A549 (cell line): Measurements from ENCODE around the gene NEURL1. TPM values are rescaled to one million over a fixed set of nuclear protein-coding genes. Genes with fewer than 3 reads are reported as not detected.
"Not testable (repeated sequence)": the region's sequence is repeated elsewhere in the genome, so short reads cannot be mapped to it uniquely, and the experiment has no call there.

ENCODE experiments used
- ATAC-seq, 2 experiments: fragments of 200-7000 bp in 1 of 2; fragments of >200 bp in 1 of 2; cut with Nextera tagmentation in 1 of 2; cut with Tn5 transposase in 1 of 2; 3 replicates each; pipeline versions ENCODE4 v1.8.0 to v1.9.1; 2018 to 2020; ENCODE audit warnings: mild to moderate bottlenecking in 1 of 2, moderate library complexity in 1 of 2
- CTCF ChIA-PET: fragments of 300-600 bp; sonication (Branson Sonifier 250); formaldehyde crosslinking; extraction: SDS; loops from one replicate; lab custom pipeline; 2021; ENCODE audit warnings: antibody characterized with exemption, inconsistent platforms; lab: Yijun Ruan, JAX
- POLR2A ChIA-PET: fragments of 350-600 bp; formaldehyde crosslinking; extraction: SDS; loops from one replicate; lab custom pipeline; 2021; ENCODE audit warnings: antibody characterized with exemption, inconsistent platforms; lab: Yijun Ruan, JAX
- DNase-seq, 2 experiments: peaks; one replicate each; pipeline versions ENCODE4 v3.0.0 to v3.0.0-alpha.2; 2011 to 2016; ENCODE audit warnings: low read depth in 1 of 2, low spot score in 1 of 2
- FAIRE-seq: peaks from 2 replicates; lab custom pipeline; 2011; peaks lifted over from hg19 to GRCh38; lab: Jason Lieb, UNC
- H3K27ac ChIP-seq, 2 experiments: fragments of >200 bp; sonication (Bioruptor Twin); formaldehyde crosslinking; 3 replicates each; pipeline ENCODE4 v1.5.1; 2016 to 2017
- H3K4me1 ChIP-seq: fragments of >200 bp; sonication (Bioruptor Twin); formaldehyde crosslinking; 3 replicates; pipeline ENCODE4 v1.6.1; 2016
- H3K4me2 ChIP-seq: fragments of >200 bp; sonication (Bioruptor Twin); formaldehyde crosslinking; 3 replicates; pipeline ENCODE4 v1.6.1; 2016
- H3K4me3 ChIP-seq: fragments of >200 bp; sonication (Bioruptor Twin); formaldehyde crosslinking; 3 replicates; pipeline ENCODE4 v1.5.1; 2016
- H3K9me3 ChIP-seq: fragments of >200 bp; sonication (Bioruptor Twin); formaldehyde crosslinking; 3 replicates; pipeline ENCODE4 v1.6.1; 2016
- CBX2 ChIP-seq: fragments of 200-600 bp; sonication (generic); IDR thresholded peaks from 2 replicates; pipeline ENCODE4 v1.6.1; 2016; ENCODE audit warnings: low read depth, mild to moderate bottlenecking, borderline replicate concordance
- CEBPB ChIP-seq, 2 experiments: fragments of >200 bp in 1 of 2; sonication (Bioruptor Twin) in 1 of 2; formaldehyde crosslinking in 1 of 2; IDR thresholded peaks; 2 replicates each; pipeline ENCODE4 v1.6.1; 2012 to 2016
- CHD2 ChIP-seq: fragments of 150-350 bp; IDR thresholded peaks from 2 replicates; pipeline ENCODE4 v1.6.1; 2014; ENCODE audit warnings: low read length; ENCODE audit not compliant: partially characterized antibody
- ESRRA ChIP-seq: fragments of 150-350 bp; IDR thresholded peaks from 2 replicates; pipeline ENCODE4 v1.6.1; 2014; ENCODE audit warnings: mild to moderate bottlenecking, low read length, borderline replicate concordance
- FOSL2 ChIP-seq, 2 experiments: fragments of 450-650 bp in 1 of 2; fragments of >200 bp in 1 of 2; sonication (Bioruptor Twin) in 1 of 2; formaldehyde crosslinking; IDR thresholded peaks; 2 replicates each; pipeline versions ENCODE4 v1.5.0 to v1.6.1; 2016 to 2020; ENCODE audit warnings: mild to moderate bottlenecking in 1 of 2, moderate library complexity in 1 of 2
- FOXS1 ChIP-seq: fragments of 250-450 bp; sonication (Bioruptor Pico); IDR thresholded peaks from 2 replicates; pipeline ENCODE4 v1.5.0; 2020; ENCODE audit warnings: mild to moderate bottlenecking, moderate library complexity
- HDAC2 ChIP-seq: fragments of 200-600 bp; sonication (generic); IDR thresholded peaks from 2 replicates; pipeline ENCODE4 v1.6.1; 2016
- HOXA7 ChIP-seq: fragments of 250-450 bp; sonication (Bioruptor Pico); IDR thresholded peaks from 2 replicates; pipeline ENCODE4 v1.5.0; 2020; ENCODE audit warnings: mild to moderate bottlenecking, moderate library complexity
- KDM5A ChIP-seq: fragments of 200-600 bp; sonication (generic); IDR thresholded peaks from 2 replicates; pipeline ENCODE4 v1.6.1; 2016; ENCODE audit warnings: antibody characterized with exemption, mild to moderate bottlenecking
- MAFK ChIP-seq: fragments of 450-650 bp; IDR thresholded peaks from 2 replicates; pipeline ENCODE4 v1.6.1; 2014; ENCODE audit not compliant: partially characterized antibody
- MAZ ChIP-seq: fragments of 150-350 bp; IDR thresholded peaks from 2 replicates; pipeline ENCODE4 v1.6.1; 2014; ENCODE audit warnings: antibody characterized with exemption, low read depth, low read length, borderline replicate concordance
- NFE2L2 ChIP-seq: fragments of 150-350 bp; conservative IDR thresholded peaks from 2 replicates; pipeline ENCODE4 v1.6.1; 2014; ENCODE audit warnings: low read length
- NR3C1 ChIP-seq: fragments of >200 bp; sonication (Bioruptor Twin); formaldehyde crosslinking; IDR thresholded peaks from 3 replicates; pipeline ENCODE4 v1.6.1; 2017
- POLR2AphosphoS2 ChIP-seq: conservative IDR thresholded peaks from 2 replicates; pipeline ENCODE4 v1.6.1; 2012; ENCODE audit warnings: low read length, improper control_type of control experiment, inconsistent platforms
- RAD21 ChIP-seq, 2 experiments: fragments of >200 bp in 1 of 2; sonication (Bioruptor Twin) in 1 of 2; formaldehyde crosslinking in 1 of 2; IDR thresholded peaks in 1 of 2; conservative IDR thresholded peaks in 1 of 2; 2 replicates in 1 of 2; 3 replicates in 1 of 2; pipeline ENCODE4 v1.6.1; 2012 to 2018; ENCODE audit warnings: inconsistent platforms in 1 of 2
- REST ChIP-seq: fragments of 200-600 bp; sonication (generic); IDR thresholded peaks from 2 replicates; pipeline ENCODE4 v1.6.1; 2016; ENCODE audit warnings: antibody characterized with exemption, mild to moderate bottlenecking, moderate library complexity
- RFX5 ChIP-seq: fragments of 450-650 bp; IDR thresholded peaks from 2 replicates; pipeline ENCODE4 v1.7.1; 2014; ENCODE audit warnings: antibody characterized with exemption, mild to moderate bottlenecking, moderate library complexity
- USF2 ChIP-seq: fragments of 450-650 bp; IDR thresholded peaks from 2 replicates; pipeline ENCODE4 v1.6.1; 2014; ENCODE audit warnings: antibody characterized with exemption
- ZC3H11A ChIP-seq: fragments of 450-650 bp; IDR thresholded peaks from 2 replicates; pipeline ENCODE4 v1.6.1; 2014; ENCODE audit warnings: antibody characterized with exemption, mild to moderate bottlenecking
- ZFP36 ChIP-seq: fragments of 450-650 bp; IDR thresholded peaks from 2 replicates; pipeline ENCODE4 v1.6.1; 2014; ENCODE audit warnings: borderline replicate concordance; ENCODE audit not compliant: partially characterized antibody
- WGBS: methylation state at CpG from one replicate; pipeline ENCODE4 v1.1.6; 2017; ENCODE audit errors: missing lambda C conversion rate; 5-methylcytosine and 5-hydroxymethylcytosine counted together
- polyA plus RNA-seq, 4 experiments: library from polyadenylated mRNA; depleted of rRNA in 3 of 4; stranded (reverse); fragments of >200 nt; fragmentation: RNase III in 1 of 4; extraction: RNeasy Plus Mini Kit Qiagen cat#74134 plus additional on column Dnase treatment in 1 of 4; gene quantifications; 2 replicates in 3 of 4; 3 replicates in 1 of 4; pipeline ENCODE4 v1.2.3, GENCODE V29; 2011 to 2017
- TF ChIP-seq, protein P1 (sequence below): IDR thresholded peaks from 2 replicates; pipeline ENCODE4 v1.6.1; 2012

NEURL1 gene
- polyA plus RNA-seq, 2 of the 4 experiments (the other 2 are of a cell fraction): 0.06 to 0.37 TPM

- Histone ChIP-seq H3K27ac (no peak overlapping the region), H3K4me1 (no peaks in the 10 kb centered on the region), H3K9me3 (no peaks in the 10 kb centered on the region), H3K4me3 (no peak overlapping the region), H3K4me2 (no peak overlapping the region)
- no peak for DNase-seq
- CTCF ChIA-PET: interaction anchor here (0.6 to 0.9 kb wide), 2 partner anchors 34 to 78 kb away, joined by 3 read pairs; no protein-coding TSS in a partner anchor
- 74% methylated on average over 7 of the region's 7 CpGs for WGBS
- FAIRE-seq: no peak
- TF ChIP-seq ZFP36 (no peak), FOSL2 (IDR thresholded peaks at IDR 0.05) (no peak), FOSL2 (CRISPR knock-in tag; IDR thresholded peaks at IDR 0.05) (no peak), ZC3H11A (no peak), CBX2 (no peak)
- no peak for ATAC-seq
- POLR2A ChIA-PET: no interaction called here
Measured at GRCh38 chr10:103632247-103632642, 138.7 kb downstream of the NEURL1 start.

GRCh38 chr10:103632871-103633270, 139.4 kb downstream of the NEURL1 start:
- WGBS: 89% methylated on average over 6 of the region's 6 CpGs
- DNase-seq, H3K4me3 ChIP-seq, ATAC-seq, H3K9me3 ChIP-seq, FAIRE-seq, H3K4me2 ChIP-seq, H3K27ac ChIP-seq, H3K4me1 ChIP-seq, POLR2A ChIA-PET: not testable (repeated sequence)
- CTCF ChIA-PET: interaction anchor here (0.6 to 1.1 kb wide), 4 partner anchors 17 to 77 kb away, joined by 3 read pairs; no protein-coding TSS in a partner anchor

GRCh38 chr10:103633846-103634245, 140.3 kb downstream of the NEURL1 start:
- WGBS: 100% methylated on average over 3 of the region's 7 CpGs
- no peaks in the 10 kb centered on the region for H3K9me3 ChIP-seq
- TF ChIP-seq CBX2 (no peak), FOXS1 (no peak), HDAC2 (no peak), KDM5A (no peak), MAZ (no peak), USF2 (no peak), POLR2AphosphoS2 (no peak), MAFK (no peak), RFX5 (no peak), NR3C1 (no peak), REST (no peak), ZC3H11A (no peak), CHD2 (no peak), HOXA7 (CRISPR knock-in tag) (no peak), NFE2L2 (no peak), ESRRA (no peak), RAD21 (conservative IDR thresholded peaks at IDR 0.05 in 1 of 2, IDR thresholded peaks at IDR 0.05 in 1 of 2) (no peak), CEBPB (IDR thresholded peaks at IDR 0.05) (no peak)
- TF ChIP-seq, protein P1, sequence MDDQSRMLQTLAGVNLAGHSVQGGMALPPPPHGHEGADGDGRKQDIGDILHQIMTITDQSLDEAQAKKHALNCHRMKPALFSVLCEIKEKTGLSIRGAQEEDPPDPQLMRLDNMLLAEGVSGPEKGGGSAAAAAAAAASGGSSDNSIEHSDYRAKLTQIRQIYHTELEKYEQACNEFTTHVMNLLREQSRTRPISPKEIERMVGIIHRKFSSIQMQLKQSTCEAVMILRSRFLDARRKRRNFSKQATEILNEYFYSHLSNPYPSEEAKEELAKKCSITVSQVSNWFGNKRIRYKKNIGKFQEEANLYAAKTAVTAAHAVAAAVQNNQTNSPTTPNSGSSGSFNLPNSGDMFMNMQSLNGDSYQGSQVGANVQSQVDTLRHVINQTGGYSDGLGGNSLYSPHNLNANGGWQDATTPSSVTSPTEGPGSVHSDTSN: no peak
- DNase-seq: no peak
- H3K27ac ChIP-seq: no peak overlapping the region
- no peak for ATAC-seq
- FAIRE-seq: no peak
- H3K4me2 ChIP-seq: no peak overlapping the region
- no peak overlapping the region for H3K4me3 ChIP-seq
- ChIA-PET CTCF (interaction anchor here (0.5 to 1.6 kb wide), 6 partner anchors 10 to 152 kb away, joined by 3 to 4 read pairs (median 3); no protein-coding TSS in a partner anchor), POLR2A (no interaction called here)
- no peaks in the 10 kb centered on the region; the same call in 2 of the 3 replicates for H3K4me1 ChIP-seq
